Measurements from ENCODE around the gene PTPRK.

Gene PTPRK

GRCh38 chr6:128520436-128521281 is at the start of gene PTPRK:
TSS of gene PTPRK (minus strand) at chr6:128520599. CDS start at chr6:128520358, 241 bp downstream.
- peak; percentile 89 for DNase-seq

GRCh38 chr6:128567029-128567428 is 46.6 kb upstream of the PTPRK start:
- no peak for DNase-seq

- DNase-seq = no peak
Observed at GRCh38 chr6:128560966-128561365, 40.6 kb upstream of the PTPRK start.

- DNase-seq = no peak
Observed at GRCh38 chr6:128558924-128559323, 38.5 kb upstream of the PTPRK start.

GRCh38 chr6:128558021-128558420 is 37.6 kb upstream of the PTPRK start:
- no peak for DNase-seq

- no peak for DNase-seq
Observed at GRCh38 chr6:128557081-128557480, 36.7 kb upstream of the PTPRK start.

GRCh38 chr6:128554302-128554701 is 33.9 kb upstream of the PTPRK start:
- DNase-seq = no peak

GRCh38 chr6:128541261-128541660 is 20.9 kb upstream of the PTPRK start:
- DNase-seq = no peak

GRCh38 chr6:128538763-128539162 is 18.4 kb upstream of the PTPRK start:
- no peak for DNase-seq

GRCh38 chr6:128532827-128533226 is 12.4 kb upstream of the PTPRK start:
- DNase-seq = no peak

GRCh38 chr6:128532136-128532535 is 11.7 kb upstream of the PTPRK start:
- peak; percentile 61 for DNase-seq

- DNase-seq = no peak
Observed at GRCh38 chr6:128531696-128532095, 11.3 kb upstream of the PTPRK start.

- DNase-seq = no peak
Observed at GRCh38 chr6:128528241-128528640, 7.8 kb upstream of the PTPRK start.

GRCh38 chr6:128527375-128527774 is 7.0 kb upstream of the PTPRK start:
- no peak for DNase-seq

- DNase-seq = no peak
Observed at GRCh38 chr6:128526152-128526914, 5.9 kb upstream of the PTPRK start.

GRCh38 chr6:128525406-128525805 is 5.0 kb upstream of the PTPRK start:
- DNase-seq = peak; percentile 28

GRCh38 chr6:128521282-128521632 is 858 bp upstream of the PTPRK start:
- DNase-seq = no peak

GRCh38 chr6:128519931-128520435 is 416 bp downstream of the PTPRK start:
- DNase-seq = peak; percentile 81

- peak; percentile 85 for DNase-seq
Observed at GRCh38 chr6:128519132-128519930, 1.1 kb downstream of the PTPRK start.

GRCh38 chr6:128518434-128519131 is 1.8 kb downstream of the PTPRK start:
- peak; percentile 72 for DNase-seq

- DNase-seq = no peak
Observed at GRCh38 chr6:128517124-128517523, 3.3 kb downstream of the PTPRK start.

- DNase-seq = peak; percentile 45
Observed at GRCh38 chr6:128516514-128516898, 3.9 kb downstream of the PTPRK start.
